Activated CD4-positive, alpha-beta T cell treated with anti-CD3 and anti-CD28 coated beads, Interleukin-2, amount 50 U/mL, for 24 hours (primary cell): ENCODE measurements around the gene TEX51.

ENCODE experiments used
- DNase-seq, 2 donors: peaks; one replicate each; pipeline ENCODE4 v3.0.0-alpha.2; 2020; ENCODE audit warnings: low read depth in 1 of 2, low spot score in 1 of 2

Gene TEX51

DNA sequence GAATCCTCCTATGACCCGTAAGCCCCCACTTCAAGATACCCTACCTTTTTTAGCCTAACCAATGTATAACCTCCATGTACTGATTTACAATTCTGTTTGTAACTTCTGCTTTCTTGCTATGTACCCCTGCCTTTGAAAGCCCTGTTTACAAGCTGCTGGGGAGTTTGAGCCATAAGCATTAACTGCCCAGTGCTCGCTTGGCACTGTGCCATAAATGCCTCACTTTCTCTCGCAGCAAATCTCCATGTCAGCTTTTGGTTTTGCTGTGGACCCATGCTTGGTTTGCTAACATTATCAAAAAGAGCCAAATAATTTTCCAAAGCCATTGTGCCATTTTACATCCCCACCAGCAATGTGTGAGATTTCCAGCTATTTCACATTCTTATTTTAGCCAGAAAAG lies 51.8 kb downstream of the TEX51 start:
- DNase-seq = no peak
